IPS-NIHi11 (cell line): ENCODE measurements around the gene TMBIM6.

Experiments
- DNase-seq: peaks from one replicate; pipeline ENCODE4 v3.0.0; 2012; ENCODE audit warnings: mixed read lengths, low spot score

Gene TMBIM6

DNA sequence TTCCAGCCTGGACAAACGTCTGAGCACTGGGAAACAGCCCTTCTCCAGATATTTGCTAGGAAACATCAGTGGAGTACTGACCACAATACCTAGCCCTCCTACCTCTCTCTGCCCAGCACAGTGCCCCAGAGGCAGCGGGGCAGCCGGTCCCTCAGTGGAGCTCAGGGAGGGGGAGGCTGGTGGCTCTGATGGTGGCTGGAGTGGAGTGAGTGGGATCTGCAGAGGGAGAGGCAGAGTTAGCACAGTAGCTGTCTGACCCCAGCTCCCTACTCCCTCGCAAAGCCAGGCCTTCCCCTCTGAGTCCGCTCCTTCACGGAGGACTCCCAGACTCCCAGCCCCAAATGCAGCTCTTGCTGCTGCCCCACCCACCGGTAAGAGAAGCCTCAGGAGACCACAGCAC is 56.9 kb downstream of the TMBIM6 start:
- DNase-seq, result no peak

DNA sequence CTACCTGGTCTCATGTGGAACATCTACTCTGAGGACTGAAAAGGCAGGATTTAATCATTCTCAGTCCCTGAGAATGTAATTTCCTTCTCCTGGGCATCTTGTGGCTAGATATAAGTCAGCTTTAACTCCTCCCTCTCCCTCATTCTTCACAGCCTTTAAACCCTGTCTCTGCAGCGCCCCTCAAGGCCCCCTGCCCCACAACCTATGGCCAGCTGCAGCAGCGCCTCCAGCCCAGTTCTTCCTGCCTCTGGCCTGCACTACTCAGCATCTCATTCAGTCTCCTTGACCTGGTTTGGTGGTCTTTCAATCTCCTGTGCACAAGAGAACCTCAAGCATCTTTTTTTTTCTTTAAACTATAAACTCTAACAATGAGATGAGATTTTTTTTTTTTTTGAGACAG is 57.6 kb downstream of the TMBIM6 start:
- DNase-seq, result no peak

DNA sequence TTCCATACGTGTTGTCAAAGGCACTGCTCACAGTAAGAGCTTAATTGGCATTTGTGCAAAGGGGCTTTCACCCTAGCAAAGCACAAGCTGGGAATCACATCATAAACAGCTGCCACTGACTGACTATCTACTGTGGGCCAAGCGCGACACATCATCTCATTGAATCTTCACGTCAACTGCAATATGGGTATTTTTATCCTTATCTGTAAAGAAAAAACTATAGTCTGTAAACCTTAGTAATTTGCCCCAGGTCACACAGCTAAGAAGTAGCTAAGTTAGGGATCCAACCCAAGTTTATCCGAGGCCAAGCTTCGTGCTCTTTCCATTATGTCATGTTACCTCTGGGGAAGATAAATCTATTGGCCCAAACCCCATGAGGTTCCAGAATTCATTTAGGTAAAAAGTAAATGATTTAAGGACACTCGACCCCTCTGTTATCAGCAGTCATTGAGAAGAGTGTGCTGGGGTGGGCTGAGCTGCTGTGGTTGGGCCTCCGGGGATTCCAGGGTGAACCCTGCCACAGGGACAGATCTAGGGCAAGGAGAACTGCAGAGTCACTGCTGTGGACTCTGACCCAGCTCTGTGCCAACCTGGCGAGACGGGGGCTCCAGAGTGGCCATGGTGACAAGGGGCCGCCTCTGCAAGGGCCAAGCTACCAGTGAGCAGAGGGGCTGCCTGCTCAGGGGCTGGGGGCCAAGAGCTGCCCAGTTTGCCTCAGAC is 59.2 kb downstream of the TMBIM6 start:
- DNase-seq, result no peak

DNA sequence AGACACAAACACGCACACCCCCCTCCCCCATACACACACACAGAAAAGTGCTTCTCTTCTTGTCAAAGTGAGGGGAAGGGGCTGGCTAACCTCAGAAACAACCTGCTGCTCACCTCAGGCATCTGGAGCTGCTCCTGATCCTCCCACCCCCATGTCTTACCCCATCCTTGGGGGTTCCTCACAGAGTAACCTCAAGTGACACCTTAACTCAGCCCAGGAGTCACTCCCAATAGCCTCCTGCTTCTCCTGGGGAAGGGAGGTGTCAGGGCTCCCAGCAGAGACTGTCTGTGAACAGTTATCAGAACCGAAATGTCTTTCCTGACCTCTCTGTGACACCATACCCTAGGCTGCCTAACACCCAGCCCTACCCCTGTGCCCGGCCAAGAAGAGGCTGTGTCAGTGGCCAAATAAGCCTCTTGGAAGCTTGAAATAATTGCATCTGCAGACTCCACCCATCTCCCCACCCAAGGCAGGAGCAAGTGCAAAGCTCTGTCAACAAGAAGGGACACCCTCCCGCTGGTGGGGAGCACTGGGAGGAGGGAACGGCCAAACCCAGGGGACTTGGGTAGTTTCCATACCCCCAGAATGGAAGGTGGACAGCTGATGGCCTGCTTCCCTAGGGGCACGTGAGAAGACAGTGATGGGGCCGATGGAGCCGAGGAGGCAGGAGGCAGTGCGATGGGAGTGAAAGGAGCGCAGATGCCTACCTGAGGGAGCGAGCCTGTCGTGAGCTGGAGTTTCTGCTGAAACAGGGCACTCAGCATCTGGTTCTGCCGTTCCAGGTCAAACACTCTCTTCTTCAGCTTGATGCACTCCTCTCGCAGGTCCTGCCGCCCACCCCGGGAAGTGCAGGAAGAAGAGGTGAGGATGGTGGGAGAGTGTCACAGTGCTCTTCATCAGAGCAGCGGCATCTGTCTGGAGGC is 60.0 kb downstream of the TMBIM6 start:
- DNase-seq, result no peak

DNA sequence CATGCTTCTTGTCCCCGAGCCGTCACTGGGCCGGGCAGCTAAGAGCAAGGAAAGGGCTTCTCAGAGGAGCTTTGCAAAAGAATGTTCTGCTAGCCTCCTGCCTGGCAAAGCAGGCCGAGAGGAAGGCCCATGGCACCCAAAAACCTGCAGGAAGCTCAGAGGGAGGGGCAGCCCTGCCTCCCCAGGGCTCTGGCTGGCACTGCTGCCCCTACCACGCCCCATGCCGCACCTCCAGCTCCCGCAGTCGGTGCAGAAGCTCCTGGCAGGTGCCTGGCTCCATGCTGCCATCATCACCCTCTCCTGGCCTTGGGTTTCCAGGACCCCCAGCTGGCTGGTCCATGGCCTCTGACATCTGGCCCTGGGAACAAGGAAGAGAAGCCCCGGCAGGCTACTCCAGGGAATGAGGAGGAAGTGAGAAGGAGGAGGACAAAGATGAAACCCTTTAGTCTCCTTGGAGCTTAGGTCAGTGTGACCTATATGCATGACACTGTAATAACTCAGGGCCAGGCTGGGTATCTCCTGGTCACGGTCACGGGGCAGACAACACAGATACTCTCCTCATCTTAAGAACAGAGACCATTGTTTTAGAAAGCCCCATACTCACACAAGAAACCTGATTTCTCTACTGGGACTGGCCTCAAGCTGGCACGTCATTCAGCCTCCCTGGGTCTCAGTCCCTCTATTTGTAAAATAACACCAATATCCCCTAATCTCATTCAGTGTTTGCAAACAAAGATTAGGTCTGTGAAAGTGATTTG is 62.5 kb downstream of the TMBIM6 start:
- no peak for DNase-seq

DNA sequence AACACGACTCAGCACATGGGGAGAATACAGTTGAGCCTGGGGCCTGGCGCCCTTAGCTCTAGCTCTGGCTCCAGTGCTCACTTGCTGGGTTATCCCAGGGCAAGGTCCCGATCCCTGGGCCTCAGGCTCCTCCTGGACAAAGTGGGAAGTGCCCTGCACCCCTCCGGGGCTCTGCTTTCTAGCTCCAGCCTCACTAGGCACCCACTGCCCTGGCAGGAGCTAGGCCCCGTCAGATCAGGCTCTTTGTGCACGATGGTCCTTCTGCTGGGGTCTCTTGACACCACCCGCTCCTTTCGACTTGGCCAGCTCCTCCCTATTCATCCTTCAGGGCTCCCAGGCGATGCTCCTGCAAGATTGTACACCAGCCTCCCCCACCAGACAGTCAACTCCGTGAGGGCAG is 63.5 kb downstream of the TMBIM6 start:
- no peak for DNase-seq

DNA sequence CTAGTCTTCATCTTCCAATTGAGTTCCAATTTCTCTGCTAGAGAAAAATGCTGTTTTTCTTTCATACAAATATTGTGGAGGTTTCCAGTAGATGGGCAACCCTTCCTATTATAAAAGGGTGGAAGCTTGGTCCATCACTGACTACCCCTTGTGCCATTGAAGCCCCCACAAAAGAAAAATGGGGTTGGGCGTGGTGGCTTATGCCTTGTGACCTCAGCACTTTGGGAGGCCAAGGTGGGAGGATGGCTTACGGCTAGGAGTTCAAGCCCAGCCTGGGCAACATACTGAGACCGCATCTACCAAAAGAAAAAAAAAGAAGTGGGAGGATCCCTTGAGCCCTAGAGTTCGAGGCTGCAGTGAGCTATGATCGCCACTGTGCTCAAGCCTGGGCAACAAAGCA is 64.1 kb downstream of the TMBIM6 start:
- no peak for DNase-seq

DNA sequence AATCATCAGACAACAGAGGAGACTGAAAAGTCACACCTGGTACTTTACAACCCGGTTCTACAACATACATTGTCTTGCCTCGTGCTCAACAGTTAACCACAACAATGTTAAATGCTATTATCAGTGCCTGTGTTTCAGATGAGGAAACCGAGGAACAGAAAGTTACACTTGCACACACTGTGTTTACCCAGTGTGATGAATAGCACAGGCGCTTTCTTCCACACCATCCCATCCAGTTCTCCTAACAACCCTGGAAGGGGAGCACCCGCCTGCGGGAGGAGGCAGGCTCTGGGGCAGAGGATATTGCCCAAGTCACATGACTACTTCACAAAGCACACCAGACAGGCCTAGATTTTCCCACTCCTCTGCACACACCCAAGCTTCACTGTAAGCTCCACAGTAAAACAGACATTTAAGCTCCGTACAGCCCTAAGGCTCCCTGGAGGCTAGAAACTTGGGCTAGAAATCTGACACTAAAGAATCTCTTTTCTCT is 65.0 kb downstream of the TMBIM6 start:
- DNase-seq, result no peak

DNA sequence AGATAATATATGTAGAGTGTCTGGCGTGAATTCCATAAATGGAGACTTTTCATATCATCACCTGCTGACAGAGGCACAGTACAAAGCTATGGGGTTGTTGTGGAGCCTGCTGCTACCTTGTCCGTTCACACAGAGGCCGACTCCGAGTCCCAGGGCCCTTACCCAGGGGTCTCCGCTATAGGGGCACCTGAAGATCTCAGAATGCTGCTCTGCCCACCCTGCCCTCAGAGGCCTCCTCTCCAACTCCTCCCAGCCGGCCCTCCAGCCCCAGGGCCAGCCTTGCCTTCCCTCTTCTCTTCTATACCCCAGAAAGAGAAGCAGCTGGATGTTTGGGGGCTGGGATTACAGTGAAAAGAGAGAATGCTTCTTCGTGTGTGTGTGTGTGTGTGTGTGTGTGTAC is 65.5 kb downstream of the TMBIM6 start:
- DNase-seq, result no peak

DNA sequence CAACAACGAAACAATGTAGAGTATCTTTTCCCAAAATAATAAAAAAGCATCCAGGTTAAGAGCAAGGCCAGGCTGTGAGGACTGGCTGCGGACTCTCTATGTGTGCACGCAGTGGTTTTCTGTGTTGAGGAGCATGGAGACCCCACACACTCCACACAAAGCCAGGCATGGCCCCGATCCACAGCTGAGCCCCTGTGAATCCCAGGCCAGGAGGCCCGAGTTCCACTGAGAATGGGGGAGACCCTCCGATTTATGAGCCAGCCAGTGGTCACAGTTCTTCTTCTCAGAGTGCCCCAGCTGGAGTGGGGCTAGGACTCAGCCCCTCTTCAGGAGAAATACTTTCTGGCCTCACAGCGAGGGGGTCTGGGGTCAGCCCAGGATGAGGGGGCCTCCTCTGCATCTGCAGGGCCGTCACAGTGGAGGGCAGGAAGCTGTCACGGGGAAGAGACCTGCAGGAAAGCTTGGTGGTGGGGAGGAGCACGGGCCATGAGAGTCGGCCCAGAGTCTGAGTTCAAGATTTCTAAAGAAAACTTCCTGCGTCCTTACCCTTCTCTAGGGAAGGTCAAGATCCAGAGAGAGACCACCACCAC is 66.7 kb downstream of the TMBIM6 start:
- no peak for DNase-seq

DNA sequence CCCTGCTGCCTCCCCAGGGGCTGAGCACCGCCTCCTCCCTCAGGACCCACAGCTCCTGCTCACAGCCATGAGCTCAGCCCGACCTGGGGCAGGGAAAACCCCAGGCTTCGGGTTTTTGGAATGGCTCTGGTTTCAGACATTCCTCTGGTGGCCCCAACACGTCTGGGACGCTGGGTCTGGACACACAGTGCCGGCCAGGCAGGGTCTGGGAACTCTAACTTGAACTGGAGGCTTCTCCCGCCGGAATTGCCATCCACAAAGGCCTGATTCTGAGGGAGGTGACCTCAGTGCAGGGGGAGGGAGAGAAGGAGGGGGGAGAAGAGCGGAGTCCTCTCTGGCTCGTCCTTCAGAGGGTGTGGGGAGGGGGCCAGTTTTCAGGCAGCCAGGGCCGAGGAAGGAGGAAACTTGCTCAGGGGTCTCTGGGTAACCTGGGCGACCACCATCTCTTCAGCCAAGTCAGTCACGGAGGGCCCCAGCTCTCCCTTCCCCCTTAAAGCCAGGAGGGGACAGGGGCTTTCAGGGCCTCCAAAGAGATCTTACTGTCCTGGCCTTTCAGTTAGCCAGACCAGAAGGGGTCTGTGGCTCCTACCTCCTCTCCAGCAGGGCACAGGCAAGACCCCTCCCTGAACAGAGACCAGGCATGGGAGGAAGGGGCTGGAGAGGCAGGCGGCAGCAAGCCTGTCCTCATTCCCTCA is 67.5 kb downstream of the TMBIM6 start:
- no peak for DNase-seq

DNA sequence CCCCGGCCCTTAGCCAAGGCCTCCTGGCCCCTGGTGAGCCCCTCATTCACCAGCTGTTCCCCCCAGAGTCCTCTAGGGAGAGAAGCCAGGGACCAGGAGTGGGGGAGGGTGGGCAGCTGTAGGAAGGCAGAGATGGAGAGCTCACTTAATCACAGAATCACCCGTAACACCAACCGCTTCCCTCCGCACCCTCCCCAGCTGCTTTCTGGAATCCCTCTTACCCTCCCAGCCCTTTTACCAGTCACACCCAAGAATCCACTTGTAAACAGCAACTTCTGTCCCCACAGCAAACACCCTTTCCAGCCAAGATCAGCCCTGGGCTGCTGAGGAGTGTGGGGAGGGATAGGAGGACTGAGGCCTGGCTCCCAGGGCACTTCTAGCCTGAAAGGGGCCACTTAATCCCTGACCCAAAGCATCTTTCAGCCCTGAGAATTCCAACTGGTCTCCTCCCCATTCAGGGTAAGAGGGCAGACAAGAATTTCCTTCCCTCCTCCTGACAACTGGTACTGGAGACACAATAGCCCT is 68.1 kb downstream of the TMBIM6 start:
- DNase-seq, result no peak

DNA sequence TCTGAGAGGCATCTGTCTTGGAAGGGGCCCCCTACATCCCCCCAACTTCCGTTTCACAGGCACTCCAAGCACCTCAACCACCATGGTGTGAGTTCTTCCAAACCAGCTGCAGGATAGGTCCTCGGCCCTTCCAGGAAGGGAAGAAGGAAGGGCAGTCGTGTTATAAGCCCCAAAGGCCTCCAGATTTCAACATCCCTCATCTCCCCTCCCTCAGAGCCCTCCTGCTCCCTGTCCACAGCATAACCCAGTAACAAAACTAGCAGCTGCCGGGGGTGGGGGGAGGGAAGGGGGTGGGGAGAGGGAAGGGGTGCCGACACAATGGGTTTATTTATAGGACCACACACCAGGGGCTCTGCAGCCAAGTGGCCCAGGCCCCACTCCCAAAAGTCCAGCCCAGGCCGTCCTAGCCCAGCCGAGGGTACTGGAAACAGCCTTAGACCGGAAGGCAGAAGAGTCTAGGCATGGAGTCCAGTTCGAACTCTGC is 68.6 kb downstream of the TMBIM6 start:
- DNase-seq, result no peak

DNA sequence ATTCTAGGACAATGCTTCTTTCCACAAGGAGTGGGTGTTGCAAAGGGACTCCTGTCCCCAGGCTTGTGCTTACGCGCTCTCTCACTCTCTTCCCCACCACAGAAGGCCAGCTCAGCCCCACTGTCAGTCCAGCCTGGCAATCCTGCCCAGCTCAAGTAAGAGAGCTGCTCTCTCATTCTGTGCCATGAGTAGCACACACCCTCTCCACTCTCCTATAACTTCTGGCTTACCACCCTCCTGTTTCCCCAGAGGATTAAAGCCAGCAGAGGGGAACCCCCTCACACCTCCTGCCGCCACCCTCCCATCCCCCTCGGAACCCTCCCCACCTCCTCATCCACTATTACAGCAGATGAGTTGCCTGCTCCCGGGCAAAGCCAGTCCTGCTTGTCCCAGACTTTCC is 69.8 kb downstream of the TMBIM6 start:
- DNase-seq, result no peak

DNA sequence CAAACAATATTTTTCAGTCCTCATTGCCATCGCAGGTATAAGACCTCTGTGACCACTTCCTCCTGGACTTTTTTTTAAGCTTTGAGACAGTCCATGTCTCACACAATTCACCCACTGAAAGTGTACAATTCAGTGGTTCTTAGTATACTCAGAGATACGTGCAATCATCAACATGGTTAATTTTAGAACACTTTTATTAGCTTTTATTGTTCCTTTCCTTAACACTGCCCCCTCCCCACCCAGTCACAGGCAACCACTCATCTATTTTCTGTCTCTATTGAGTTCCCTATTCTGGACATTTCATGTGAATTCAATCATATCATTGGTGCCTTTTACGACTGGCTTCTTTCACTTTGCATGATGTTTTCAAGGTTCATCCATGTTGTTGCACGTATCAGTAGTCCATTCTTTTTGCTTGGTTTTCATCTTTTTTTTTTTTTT is 70.6 kb downstream of the TMBIM6 start:
- DNase-seq, result no peak

DNA sequence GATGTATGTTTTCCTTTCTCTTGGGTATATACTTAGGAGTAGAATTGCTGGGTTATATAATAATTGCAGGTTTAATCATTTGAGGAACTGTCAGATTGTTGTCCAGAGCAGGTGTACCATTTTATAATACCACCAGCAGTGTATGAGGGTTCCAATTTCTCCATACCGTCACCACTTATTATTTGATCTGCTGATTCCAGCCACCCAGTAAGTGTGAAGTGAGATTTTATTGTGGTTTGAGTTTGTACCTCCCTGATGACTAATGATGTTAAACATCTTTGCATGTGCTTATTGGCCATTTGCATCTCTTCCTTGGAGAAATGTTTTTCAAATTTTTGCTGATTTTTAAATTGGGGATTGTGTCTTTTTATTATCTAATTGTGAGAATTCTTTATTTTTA is 71.8 kb downstream of the TMBIM6 start:
- no peak for DNase-seq
